ENCODE data around the gene DOCK6.

- TF ChIP-seq PRDM4 (tag by site-specific recombination; IDR thresholded peaks at IDR 0.05) (no peak), ZNF398 (tag by site-specific recombination; IDR thresholded peaks at IDR 0.05) (peak; percentile 83), CTCF (tag by site-specific recombination; IDR thresholded peaks at IDR 0.05) (peak; percentile 70), ZSCAN5A (tag by site-specific recombination; IDR thresholded peaks at IDR 0.05) (no peak), PRDM6 (tag by site-specific recombination; IDR thresholded peaks at IDR 0.05) (no peak), ZNF530 (tag by site-specific recombination; IDR thresholded peaks at IDR 0.05; ENCODE audit: low read depth) (no peak), ZNF140 (tag by site-specific recombination; IDR thresholded peaks at IDR 0.05) (no peak)
Measured at GRCh38 chr19:11203194-11204075, 58.9 kb downstream of the DOCK6 start.
